Uterus (tissue), 4 donors: ENCODE results near the gene DMRTC2. TPM values are rescaled to one million over a fixed set of nuclear protein-coding genes. Genes with fewer than 3 reads are reported as not detected.

ENCODE experiments used
- DNase-seq, 2 donors: peaks; one replicate each; pipeline ENCODE4 v3.0.0-alpha.2; 2019 to 2020
- H3K27ac ChIP-seq, 2 donors: fragments of 200-600 bp; sonication (generic); 1 replicate in 1 of 2; 2 replicates in 1 of 2; pipeline ENCODE4 v1.5.1; 2016 to 2018
- H3K27me3 ChIP-seq, 2 donors: fragments of 200-600 bp; sonication (generic); one replicate each; pipeline ENCODE4 v1.5.1; 2018 to 2019; ENCODE audit warnings: control low read depth in 1 of 2
- H3K36me3 ChIP-seq, 2 donors: fragments of 200-600 bp; sonication (generic); one replicate each; pipeline ENCODE4 v1.5.1; 2019; ENCODE audit warnings: control low read depth in 1 of 2
- H3K4me1 ChIP-seq, 2 donors: fragments of 200-600 bp; sonication (generic); one replicate each; pipeline ENCODE4 v1.5.1; 2018 to 2019; ENCODE audit warnings: control low read depth in 1 of 2
- H3K4me3 ChIP-seq, 2 donors: fragments of 200-600 bp; sonication (generic); 1 replicate in 1 of 2; 2 replicates in 1 of 2; pipeline ENCODE4 v1.5.1; 2018 to 2019; ENCODE audit warnings: mild to moderate bottlenecking in 1 of 2
- H3K9me3 ChIP-seq, 2 donors: fragments of 200-600 bp; sonication (generic); one replicate each; pipeline ENCODE4 v1.5.1; 2019; ENCODE audit warnings: control low read depth in 1 of 2
- POLR2A ChIP-seq, 2 donors: fragments of 450-650 bp; IDR thresholded peaks; one replicate each; pipeline ENCODE4 v1.6.1; 2016; ENCODE audit warnings: antibody characterized with exemption in 2 of 2, mild to moderate bottlenecking in 1 of 2, moderate library complexity in 1 of 2
- intact Hi-C: fragments of 100-400 bp; cut with DNase I; formaldehyde crosslinking; loops from one replicate; pipeline ENCODE4 v1.15.1; 2023; ENCODE audit warnings: low total_unique reads
- total RNA-seq, 4 donors: library from RNA; depleted of rRNA in 3 of 4; stranded (reverse); fragments of >200 nt in 3 of 4; gene quantifications; one replicate each; pipeline versions ENCODE4 v1.1.0 to v1.2.4, GENCODE V29; 2014 to 2023
- TF ChIP-seq, protein P1 (sequence below), 4 experiments: fragments of 200-600 bp in 2 of 4; fragments of 450-650 bp in 2 of 4; sonication (generic) in 2 of 4; IDR thresholded peaks; one replicate each; pipeline ENCODE4 v1.5.1; 2016 to 2019; ENCODE audit warnings: antibody characterized with exemption in 4 of 4, mild to moderate bottlenecking in 2 of 4, moderate library complexity in 1 of 4
- donor health status: DM: yes; HTN: yes; CAD: no.

Gene DMRTC2
- total RNA-seq, 4 donors from 2014 or later = 0.14 TPM; not detected in 3

- peak overlapping the region; percentile 67 to 86 for H3K4me3 ChIP-seq
- intact Hi-C loops = no loop called here
- H3K36me3 ChIP-seq = no peaks in the 10 kb centered on the region
- no peaks in the 10 kb centered on the region for H3K9me3 ChIP-seq
- TF ChIP-seq, protein P1, sequence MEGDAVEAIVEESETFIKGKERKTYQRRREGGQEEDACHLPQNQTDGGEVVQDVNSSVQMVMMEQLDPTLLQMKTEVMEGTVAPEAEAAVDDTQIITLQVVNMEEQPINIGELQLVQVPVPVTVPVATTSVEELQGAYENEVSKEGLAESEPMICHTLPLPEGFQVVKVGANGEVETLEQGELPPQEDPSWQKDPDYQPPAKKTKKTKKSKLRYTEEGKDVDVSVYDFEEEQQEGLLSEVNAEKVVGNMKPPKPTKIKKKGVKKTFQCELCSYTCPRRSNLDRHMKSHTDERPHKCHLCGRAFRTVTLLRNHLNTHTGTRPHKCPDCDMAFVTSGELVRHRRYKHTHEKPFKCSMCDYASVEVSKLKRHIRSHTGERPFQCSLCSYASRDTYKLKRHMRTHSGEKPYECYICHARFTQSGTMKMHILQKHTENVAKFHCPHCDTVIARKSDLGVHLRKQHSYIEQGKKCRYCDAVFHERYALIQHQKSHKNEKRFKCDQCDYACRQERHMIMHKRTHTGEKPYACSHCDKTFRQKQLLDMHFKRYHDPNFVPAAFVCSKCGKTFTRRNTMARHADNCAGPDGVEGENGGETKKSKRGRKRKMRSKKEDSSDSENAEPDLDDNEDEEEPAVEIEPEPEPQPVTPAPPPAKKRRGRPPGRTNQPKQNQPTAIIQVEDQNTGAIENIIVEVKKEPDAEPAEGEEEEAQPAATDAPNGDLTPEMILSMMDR (IDR thresholded peaks at IDR 0.05) = peak; percentile 15 to 45 (median 40)
- peak; percentile 43 to 53 for TF ChIP-seq POLR2A (IDR thresholded peaks at IDR 0.05)
- H3K27me3 ChIP-seq = no peaks in the 10 kb centered on the region
- peaks cover 0 to 7% of the 10 kb centered on the region in 2 donors for H3K4me1 ChIP-seq
- peak; percentile 89 to 96 for DNase-seq
- H3K27ac ChIP-seq = peak overlapping the region; percentile 77 to 81
Measured at GRCh38 chr19:41883821-41884733, 39.2 kb downstream of the DMRTC2 start.

GRCh38 chr19:41886761-41887710, 42.2 kb downstream of the DMRTC2 start:
- TF ChIP-seq, protein P1 (IDR thresholded peaks at IDR 0.05) = no peak
- TF ChIP-seq POLR2A (IDR thresholded peaks at IDR 0.05) = no peak
- Histone ChIP-seq H3K36me3 (no peaks in the 10 kb centered on the region), H3K9me3 (no peaks in the 10 kb centered on the region), H3K4me1 (peaks cover 0 to 7% of the 10 kb centered on the region in 2 donors), H3K27me3 (no peaks in the 10 kb centered on the region), H3K27ac (no peak overlapping the region), H3K4me3 (no peak overlapping the region)
- DNase-seq = no peak
- intact Hi-C loops = no loop called here

GRCh38 chr19:41887711-41888382, 43.0 kb downstream of the DMRTC2 start:
- Histone ChIP-seq H3K36me3 (no peaks in the 10 kb centered on the region), H3K4me1 (peaks cover 0 to 7% of the 10 kb centered on the region in 2 donors), H3K27ac (no peak overlapping the region), H3K9me3 (no peaks in the 10 kb centered on the region), H3K27me3 (no peaks in the 10 kb centered on the region), H3K4me3 (no peak overlapping the region)
- TF ChIP-seq POLR2A (IDR thresholded peaks at IDR 0.05) = no peak
- TF ChIP-seq, protein P1 (IDR thresholded peaks at IDR 0.05) = no peak
- intact Hi-C loops = no loop called here
- no peak for DNase-seq

- DNase-seq = no peak
- H3K27ac ChIP-seq = no peak overlapping the region
- no peaks in the 10 kb centered on the region for H3K27me3 ChIP-seq
- peaks cover 0 to 7% of the 10 kb centered on the region in 2 donors for H3K4me1 ChIP-seq
- intact Hi-C loops = no loop called here
- H3K9me3 ChIP-seq = no peaks in the 10 kb centered on the region
- no peak overlapping the region for H3K4me3 ChIP-seq
- H3K36me3 ChIP-seq = no peaks in the 10 kb centered on the region
- TF ChIP-seq, protein P1 (IDR thresholded peaks at IDR 0.05) = no peak
- TF ChIP-seq POLR2A (IDR thresholded peaks at IDR 0.05) = no peak
Measured at GRCh38 chr19:41888926-41889325, 44.1 kb downstream of the DMRTC2 start.
